H1 (cell line): ENCODE data around the gene PRRX2. TPM values are rescaled to one million over a fixed set of nuclear protein-coding genes. Genes with fewer than 3 reads are reported as not detected.

Experiments used
- CTCF ChIA-PET: fragments of 300-600 bp; sonication (Branson Sonifier 250); formaldehyde crosslinking; loops from one replicate; lab custom pipeline; 2021; ENCODE audit not compliant: partially characterized antibody; lab: Charles Lee
- POLR2A ChIA-PET: fragments of 300-600 bp; sonication (Branson Sonifier 250); formaldehyde crosslinking; loops from one replicate; lab custom pipeline; 2021; ENCODE audit warnings: inconsistent platforms; ENCODE audit not compliant: partially characterized antibody; lab: Charles Lee
- DNase-seq, 2 experiments: peaks; one replicate each; pipeline versions ENCODE4 v3.0.0 to v3.0.0-alpha.2; 2010 to 2022; ENCODE audit warnings: low spot score in 2 of 2, low read depth in 1 of 2, mixed read lengths in 1 of 2
- FAIRE-seq: peaks from 2 replicates; lab custom pipeline; 2011; peaks lifted over from hg19 to GRCh38; lab: Jason Lieb, UNC
- H2AFZ ChIP-seq: 2 replicates; pipeline ENCODE4 v1.8.1; 2012; ENCODE audit warnings: low read length, inconsistent platforms
- H2AK5ac ChIP-seq: 2 replicates; pipeline ENCODE4 v1.6.1; 2013; ENCODE audit warnings: low read depth, low read length
- H2BK120ac ChIP-seq: replicated peaks from 2 replicates; pipeline ENCODE3; 2013; ENCODE audit warnings: low read depth, low read length, inconsistent platforms
- H2BK12ac ChIP-seq: 2 replicates; pipeline ENCODE4 v1.6.1; 2013; ENCODE audit warnings: low read depth, low read length
- H2BK15ac ChIP-seq: 2 replicates; pipeline ENCODE4 v1.6.1; 2013; ENCODE audit warnings: low read length
- H2BK20ac ChIP-seq: 2 replicates; pipeline ENCODE4 v1.6.1; 2013; ENCODE audit warnings: low read length
- H2BK5ac ChIP-seq: 2 replicates; pipeline ENCODE4 v1.6.1; 2013; ENCODE audit warnings: low read depth, low read length
- H3K14ac ChIP-seq: 2 replicates; pipeline ENCODE4 v1.6.1; 2013; ENCODE audit warnings: inconsistent platforms; ENCODE audit not compliant: insufficient read length
- H3K18ac ChIP-seq: 2 replicates; pipeline ENCODE4 v1.6.1; 2013; ENCODE audit warnings: low read length; ENCODE audit errors: extremely low read depth
- H3K23ac ChIP-seq: 2 replicates; pipeline ENCODE4 v1.6.1; 2013; ENCODE audit warnings: inconsistent platforms; ENCODE audit not compliant: insufficient read length
- H3K23me2 ChIP-seq: 2 replicates; pipeline ENCODE4 v1.6.1; 2013; ENCODE audit warnings: low read depth, low read length
- H3K27ac ChIP-seq: 2 replicates; pipeline ENCODE4 v1.6.1; 2011; ENCODE audit warnings: low read depth, low read length, inconsistent platforms
- H3K27me3 ChIP-seq, 4 experiments: replicated peaks in 1 of 4; 1 replicate in 1 of 4; 2 replicates in 3 of 4; pipeline versions ENCODE4 v1.6.1 to v1.8.1; 2011 to 2013; ENCODE audit warnings: low read length in 3 of 4, mild to moderate bottlenecking in 3 of 4, inconsistent platforms in 2 of 4, mixed read lengths in 2 of 4, moderate library complexity in 1 of 4; ENCODE audit not compliant: control insufficient read depth in 3 of 4, insufficient read depth in 3 of 4; ENCODE audit errors: extremely low read depth in 1 of 4
- H3K36me3 ChIP-seq, 4 experiments: 2 replicates each; pipeline versions ENCODE4 v1.6.1 to v1.8.1; 2011 to 2013; ENCODE audit warnings: mild to moderate bottlenecking in 4 of 4, low read length in 3 of 4, moderate library complexity in 2 of 4, control low read depth in 1 of 4, inconsistent platforms in 1 of 4; ENCODE audit not compliant: insufficient read depth in 4 of 4, control insufficient read depth in 2 of 4
- H3K4ac ChIP-seq: replicated peaks from 2 replicates; pipeline ENCODE3; 2013; ENCODE audit warnings: low read length, low read depth, mixed read lengths, inconsistent platforms; ENCODE audit not compliant: insufficient read length
- H3K4me1 ChIP-seq, 4 experiments: replicated peaks in 1 of 4; 1 replicate in 1 of 4; 2 replicates in 3 of 4; pipeline versions ENCODE4 v1.6.1 to v1.8.1; 2011 to 2013; ENCODE audit warnings: low read length in 3 of 4, inconsistent platforms in 2 of 4, mixed read lengths in 1 of 4; ENCODE audit not compliant: insufficient read depth in 4 of 4, control insufficient read depth in 3 of 4
- H3K4me2 ChIP-seq, 2 experiments: 2 replicates each; pipeline versions ENCODE4 v1.6.1 to v1.8.1; 2011 to 2013; ENCODE audit warnings: low read depth in 2 of 2, low read length in 2 of 2, control low read depth in 1 of 2, inconsistent platforms in 1 of 2, mild to moderate bottlenecking in 1 of 2; ENCODE audit not compliant: insufficient read depth in 1 of 2
- H3K4me3 ChIP-seq, 4 experiments: fragments of 200-600, 300-600 bp in 1 of 4; sonication (generic), shearing (Covaris generic), sonication (Bioruptor Twin) in 1 of 4; 2 replicates each; pipeline versions ENCODE4 v1.5.1 to v1.8.1; 2011 to 2016; ENCODE audit warnings: low read length in 4 of 4, low read depth in 3 of 4, control low read depth in 2 of 4, inconsistent platforms in 2 of 4, mild to moderate bottlenecking in 2 of 4, mixed read lengths in 1 of 4, moderate library complexity in 1 of 4; ENCODE audit not compliant: insufficient read depth in 2 of 4; ENCODE audit errors: extremely low read depth in 1 of 4
- H3K56ac ChIP-seq: replicated peaks from 2 replicates; pipeline ENCODE3; 2013; ENCODE audit warnings: low read depth, mild to moderate bottlenecking, mixed read lengths, low read length, inconsistent platforms; ENCODE audit not compliant: insufficient read length
- H3K79me1 ChIP-seq: 2 replicates; pipeline ENCODE4 v1.6.1; 2013; ENCODE audit warnings: low read depth, low read length, control low read depth
- H3K79me2 ChIP-seq, 2 experiments: 2 replicates each; pipeline versions ENCODE4 v1.6.1 to v1.8.1; 2012 to 2013; ENCODE audit warnings: low read length in 2 of 2, mild to moderate bottlenecking in 2 of 2, inconsistent platforms in 1 of 2; ENCODE audit not compliant: insufficient read depth in 2 of 2, control insufficient read depth in 1 of 2
- H3K9ac ChIP-seq, 4 experiments: replicated peaks in 1 of 4; 1 replicate in 1 of 4; 2 replicates in 3 of 4; pipeline versions ENCODE4 v1.6.1 to v1.8.1; 2011 to 2013; ENCODE audit warnings: low read depth in 3 of 4, low read length in 3 of 4, control low read depth in 2 of 4, mild to moderate bottlenecking in 2 of 4, moderate library complexity in 2 of 4, inconsistent platforms in 1 of 4; ENCODE audit errors: extremely low read depth in 1 of 4
- H3K9me3 ChIP-seq, 2 experiments: 2 replicates each; pipeline versions ENCODE4 v1.6.1 to v1.8.1; 2012 to 2013; ENCODE audit warnings: mild to moderate bottlenecking in 2 of 2, moderate library complexity in 2 of 2, control low read depth in 1 of 2, inconsistent platforms in 1 of 2, low read depth in 1 of 2, low read length in 1 of 2, mixed read lengths in 1 of 2; ENCODE audit not compliant: insufficient read depth in 2 of 2
- H4K20me1 ChIP-seq, 2 experiments: replicated peaks in 1 of 2; 2 replicates each; pipeline versions ENCODE3 to v1.8.1; 2011 to 2013; ENCODE audit warnings: inconsistent platforms in 2 of 2, low read length in 2 of 2, mild to moderate bottlenecking in 1 of 2; ENCODE audit not compliant: insufficient read depth in 2 of 2, control insufficient read depth in 1 of 2
- H4K5ac ChIP-seq: 2 replicates; pipeline ENCODE4 v1.6.1; 2013; ENCODE audit warnings: low read length, low read depth, mixed read lengths, inconsistent platforms; ENCODE audit not compliant: insufficient read length
- H4K8ac ChIP-seq: 2 replicates; pipeline ENCODE4 v1.8.0; 2013; ENCODE audit warnings: mild to moderate bottlenecking, moderate library complexity, low read length, inconsistent platforms; ENCODE audit not compliant: insufficient read depth; ENCODE audit errors: extremely low read depth
- H4K91ac ChIP-seq: replicated peaks from 2 replicates; pipeline ENCODE3; 2013; ENCODE audit warnings: low read length, mixed read lengths, inconsistent platforms; ENCODE audit not compliant: insufficient read length
- CEBPB ChIP-seq: IDR thresholded peaks from 2 replicates; pipeline ENCODE4 v1.6.1; 2012; ENCODE audit warnings: low read depth, low read length
- CTCF ChIP-seq, 3 experiments: IDR thresholded peaks; 1 replicate in 2 of 3; 2 replicates in 1 of 3; pipeline versions ENCODE4 v1.5.1 to v1.6.1; 2011; ENCODE audit warnings: low read length in 3 of 3, mild to moderate bottlenecking in 3 of 3, inconsistent platforms in 2 of 3, low read depth in 1 of 3, moderate library complexity in 1 of 3; ENCODE audit not compliant: insufficient read depth in 1 of 3; ENCODE audit errors: control extremely low read depth in 1 of 3
- EGR1 ChIP-seq: IDR thresholded peaks from 2 replicates; pipeline ENCODE4 v1.6.1; 2011; ENCODE audit warnings: low read depth, low read length, borderline replicate concordance
- EZH2 ChIP-seq: fragments of 200-600 bp; sonication (generic); IDR thresholded peaks from 2 replicates; pipeline ENCODE4 v1.7.1; 2012; ENCODE audit warnings: low read depth, mild to moderate bottlenecking, moderate library complexity, low read length, inconsistent platforms; ENCODE audit not compliant: severe bottlenecking
- GABPA ChIP-seq: IDR thresholded peaks from 2 replicates; pipeline ENCODE4 v1.6.1; 2011; ENCODE audit warnings: mild to moderate bottlenecking, low read length, moderate library complexity, borderline replicate concordance; ENCODE audit not compliant: insufficient read depth
- HDAC2 ChIP-seq, 2 experiments: fragments of 300-600 bp in 1 of 2; sonication (generic) in 1 of 2; IDR thresholded peaks; 2 replicates each; pipeline ENCODE4 v1.6.1; 2011 to 2012; ENCODE audit warnings: low read depth in 2 of 2, low read length in 2 of 2, mild to moderate bottlenecking in 2 of 2, moderate library complexity in 2 of 2, borderline replicate concordance in 1 of 2, inconsistent platforms in 1 of 2
- JUN ChIP-seq: IDR thresholded peaks from 2 replicates; pipeline ENCODE4 v1.6.1; 2011; ENCODE audit warnings: low read depth, mild to moderate bottlenecking, improper control_type of control experiment, low read length
- KDM4A ChIP-seq: IDR thresholded peaks from one replicate; pipeline ENCODE4 v1.7.1; 2012; ENCODE audit warnings: low read depth, mild to moderate bottlenecking, moderate library complexity, low read length, inconsistent platforms; ENCODE audit not compliant: severe bottlenecking
- RAD21 ChIP-seq, 2 experiments: IDR thresholded peaks in 1 of 2; conservative IDR thresholded peaks in 1 of 2; 2 replicates each; pipeline ENCODE4 v1.6.1; 2011; ENCODE audit warnings: low read depth in 2 of 2, low read length in 2 of 2, improper control_type of control experiment in 1 of 2, inconsistent platforms in 1 of 2, mild to moderate bottlenecking in 1 of 2, moderate library complexity in 1 of 2
- SIN3A ChIP-seq, 2 experiments: IDR thresholded peaks in 1 of 2; conservative IDR thresholded peaks in 1 of 2; 2 replicates each; pipeline ENCODE4 v1.6.1; 2011 to 2012; ENCODE audit warnings: low read length in 2 of 2, improper control_type of control experiment in 1 of 2, low read depth in 1 of 2, mild to moderate bottlenecking in 1 of 2
- WGBS, 2 experiments: shearing (Covaris generic) in 1 of 2; methylation state at CpG; one replicate each; pipeline versions ENCODE4 v1.1.6 to v1.1.7; 2013 to 2015; ENCODE audit warnings: low lambda C conversion rate in 2 of 2, mixed read lengths in 2 of 2, inconsistent platforms in 1 of 2, low coverage in 1 of 2, missing lambda C conversion rate in 1 of 2; ENCODE audit not compliant: insufficient replicate concordance in 2 of 2, insufficient coverage in 1 of 2, insufficient read length in 1 of 2; ENCODE audit errors: extremely low coverage in 1 of 2, missing lambda C conversion rate in 1 of 2; 5-methylcytosine and 5-hydroxymethylcytosine counted together
- polyA plus RNA-seq, 7 experiments: library from polyadenylated mRNA; depleted of rRNA in 3 of 7; stranded (reverse) in 5 of 7; unstranded in 2 of 7; fragments of >200 nt in 5 of 7; fragments of 200-250 nt in 2 of 7; gene quantifications; 1 replicate in 5 of 7; 2 replicates in 1 of 7; 4 replicates in 1 of 7; pipeline versions ENCODE4 v1.2.1 to v1.2.3, GENCODE V29; 2011 to 2013; ENCODE audit warnings: missing spikeins in 2 of 7, mixed read lengths in 2 of 7
- total RNA-seq: library from RNA; stranded (reverse); fragmentation: NEBNext Ultra II Directional; extraction: Animal tissue kit (Norgen Biotek cat#: 25700); gene quantifications from 2 replicates; pipeline ENCODE4 v1.2.1, GENCODE V29; 2021

The PRRX2 gene
- total and polyA plus RNA-seq, 2 of the 8 experiments (the other 6 are each of a cell fraction or from before 2014, with no cell fraction given): 5.8 to 9.2 TPM

- no peak overlapping the region for H2BK5ac ChIP-seq
- no peaks in the 10 kb centered on the region; a peak in 2 of 7 replicates for H3K27me3 ChIP-seq
- no peak overlapping the region for H2AK5ac ChIP-seq
- DNase-seq (no peak), FAIRE-seq (no peak)
- H3K23ac ChIP-seq: no peak overlapping the region
- no peak overlapping the region for H4K91ac ChIP-seq
- no peaks in the 10 kb centered on the region for H3K36me3 ChIP-seq
- H2AFZ ChIP-seq: no peak overlapping the region
- H3K56ac ChIP-seq: no peak overlapping the region
- no peak overlapping the region for H3K4ac ChIP-seq
- no peak overlapping the region for H3K27ac ChIP-seq
- no peak overlapping the region for H3K9ac ChIP-seq
- H3K9me3 ChIP-seq: no peaks in the 10 kb centered on the region
- H2BK12ac ChIP-seq: no peak overlapping the region
- H2BK20ac ChIP-seq: no peak overlapping the region
- no peak overlapping the region for H2BK120ac ChIP-seq
- H4K8ac ChIP-seq: no peak overlapping the region
- H3K23me2 ChIP-seq: no peaks in the 10 kb centered on the region
- no peak overlapping the region for H3K4me3 ChIP-seq
- ChIA-PET CTCF (interaction anchor here (0.7 to 1.6 kb wide), 4 partner anchors 8 to 56 kb away, joined by 3 to 4 read pairs (median 3); no protein-coding TSS in a partner anchor), POLR2A (interaction anchor here (1.9 kb wide), 1 partner anchor 15 kb away, joined by 6 read pairs; no protein-coding TSS in a partner anchor)
- no peak overlapping the region for H4K5ac ChIP-seq
- no peak overlapping the region for H3K14ac ChIP-seq
- H3K4me1 ChIP-seq: no peaks in the 10 kb centered on the region; a peak in 1 of 7 replicates
- no peak overlapping the region for H3K4me2 ChIP-seq
- no peaks in the 10 kb centered on the region for H4K20me1 ChIP-seq
- no peaks in the 10 kb centered on the region for H3K79me2 ChIP-seq
- H3K79me1 ChIP-seq: no peaks in the 10 kb centered on the region
- WGBS, 2 experiments: 82% methylated on average over 7 of the region's 7 CpGs; no CpG with 5 or more reads in 1 of the 2 experiments
- H2BK15ac ChIP-seq: no peak overlapping the region
- no peak overlapping the region for H3K18ac ChIP-seq
- TF ChIP-seq RAD21 (IDR thresholded peaks at IDR 0.05 in 1 of 2, conservative IDR thresholded peaks at IDR 0.05 in 1 of 2; ENCODE audit: low read depth in 2 of 2, low read length in 2 of 2): no peak
- no peak for TF ChIP-seq CEBPB
- TF ChIP-seq CTCF (IDR thresholded peaks at IDR 0.05; ENCODE audit: control extremely low read depth in 1 of 3, insufficient read depth in 1 of 3, low read depth in 1 of 3, low read length in 3 of 3): no peak
- TF ChIP-seq EZH2: no peak
- no peak for TF ChIP-seq JUN
- TF ChIP-seq EGR1: no peak
- TF ChIP-seq GABPA: no peak
- no peak for TF ChIP-seq KDM4A
- no peak for TF ChIP-seq HDAC2 (IDR thresholded peaks at IDR 0.05; ENCODE audit: borderline replicate concordance in 1 of 2, low read depth in 2 of 2, low read length in 2 of 2)
- TF ChIP-seq SIN3A (conservative IDR thresholded peaks at IDR 0.05 in 1 of 2, IDR thresholded peaks at IDR 0.05 in 1 of 2; ENCODE audit: low read depth in 1 of 2, low read length in 2 of 2): no peak
Observed at GRCh38 chr9:129682381-129682780, 16.9 kb downstream of the PRRX2 start.
